ENCODE measurements around the gene DROSHA. TPM values are rescaled to one million over a fixed set of nuclear protein-coding genes. Genes with fewer than 3 reads are reported as not detected.

DROSHA gene
- total and polyA plus RNA-seq, 2 experiments from 2014 or later: 27.7 to 42.1 TPM

GRCh38 chr5:31485376-31486207, 46.3 kb downstream of the DROSHA start:
- peaks cover 18% of the 10 kb centered on the region for H3K36me3 ChIP-seq
- H3K27me3 ChIP-seq: no peaks in the 10 kb centered on the region

DNA sequence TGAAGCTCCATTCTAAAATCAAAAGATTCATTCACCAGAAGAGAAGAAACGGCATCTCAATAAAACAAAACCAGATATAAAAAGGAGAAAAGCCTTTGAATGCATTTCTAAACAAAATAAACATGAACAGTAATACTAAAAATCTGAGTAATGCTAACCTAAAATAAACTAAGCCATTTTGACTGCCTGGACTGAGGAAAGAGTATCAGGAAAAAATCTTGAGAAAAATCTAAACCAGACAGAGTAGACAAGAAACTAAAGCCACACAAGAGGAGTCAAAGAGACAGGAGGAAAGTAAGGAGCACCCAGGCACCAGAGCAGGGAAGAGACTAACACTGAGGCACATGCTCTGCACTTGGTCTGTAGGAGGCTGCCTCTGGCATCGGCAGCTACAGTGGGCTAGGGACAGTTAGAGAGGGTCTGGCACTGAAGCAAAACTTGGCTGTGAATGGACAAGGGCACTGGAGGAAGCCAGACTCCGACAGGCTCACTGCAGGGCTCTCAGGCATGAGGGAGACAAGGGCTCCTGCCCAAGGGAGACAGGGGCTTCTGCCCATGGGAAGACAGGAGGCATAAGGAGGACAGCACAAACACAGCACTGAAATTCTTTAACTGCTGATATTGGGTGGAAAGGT, 50.2 kb downstream of the DROSHA start:
- Histone ChIP-seq H3K4me3 (no peak overlapping the region), H3K9me3 (ENCODE audit: low read depth) (no peaks in the 10 kb centered on the region), H3K4me1 (ENCODE audit: low read depth) (no peaks in the 10 kb centered on the region), H3K27me3 (no peaks in the 10 kb centered on the region), H3K27ac (no peak overlapping the region), H3K36me3 (peaks cover 14% of the 10 kb centered on the region)
- TF ChIP-seq CTCF (IDR thresholded peaks at IDR 0.05; ENCODE audit: low read depth, low read length): no peak
- no peak for DNase-seq (ENCODE audit: low read depth in 1 of 2, low spot score in 1 of 2)

More at GRCh38 chr5:31485376-31486207, 46.3 kb downstream of the DROSHA start:
- Histone ChIP-seq H3K27ac (no peak overlapping the region), H3K9me3 (ENCODE audit: low read depth) (no peaks in the 10 kb centered on the region), H3K4me3 (no peak overlapping the region), H3K4me1 (ENCODE audit: low read depth) (no peaks in the 10 kb centered on the region)
- DNase-seq (ENCODE audit: low read depth in 1 of 2, low spot score in 1 of 2): no peak
- no peak for TF ChIP-seq CTCF (IDR thresholded peaks at IDR 0.05; ENCODE audit: low read depth, low read length)

DNA sequence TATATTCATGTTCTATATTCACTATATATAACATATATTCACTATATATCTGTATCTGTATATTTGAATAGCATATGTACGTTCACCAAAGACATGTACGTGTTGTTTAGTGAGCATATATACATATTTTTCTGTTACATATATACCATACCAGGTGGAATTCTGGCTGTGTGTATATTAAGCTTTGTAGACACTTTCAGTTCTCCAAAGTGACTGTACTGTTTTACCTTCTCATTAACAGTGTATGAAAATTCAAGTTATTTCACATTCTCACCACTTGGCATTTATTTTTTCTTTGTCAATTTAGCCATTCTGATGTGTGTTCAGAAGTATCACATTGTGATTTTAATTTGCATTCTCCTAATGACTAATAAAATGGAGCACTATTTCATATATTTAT, 52.2 kb downstream of the DROSHA start:
- Histone ChIP-seq H3K4me3 (no peak overlapping the region), H3K27ac (no peak overlapping the region), H3K9me3 (ENCODE audit: low read depth) (no peaks in the 10 kb centered on the region), H3K36me3 (peaks cover 9% of the 10 kb centered on the region), H3K27me3 (no peaks in the 10 kb centered on the region), H3K4me1 (ENCODE audit: low read depth) (no peaks in the 10 kb centered on the region)
- no peak for DNase-seq (ENCODE audit: low read depth in 1 of 2, low spot score in 1 of 2)
- no peak for TF ChIP-seq CTCF (IDR thresholded peaks at IDR 0.05; ENCODE audit: low read depth, low read length)

DNA sequence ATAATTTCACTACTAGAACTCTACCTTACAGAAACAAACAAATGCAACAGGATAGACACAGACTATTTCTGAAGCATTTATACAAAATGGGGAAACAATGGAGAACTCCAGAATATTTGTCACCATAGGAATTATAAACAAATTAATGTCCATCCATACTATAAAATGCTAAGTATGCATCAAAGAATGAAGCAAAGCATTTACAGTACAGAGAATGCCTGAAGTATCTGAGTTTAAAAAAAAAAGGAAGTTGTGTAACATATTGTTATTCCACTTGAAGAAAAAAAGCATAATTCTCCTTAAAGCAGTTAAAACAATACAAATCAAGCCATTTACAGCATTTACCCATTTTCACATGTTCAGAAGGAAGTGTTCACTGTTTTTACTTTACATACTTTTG, 53.0 kb downstream of the DROSHA start:
- no peaks in the 10 kb centered on the region for H3K9me3 ChIP-seq (ENCODE audit: low read depth)
- no peaks in the 10 kb centered on the region for H3K27me3 ChIP-seq
- DNase-seq (ENCODE audit: low read depth in 1 of 2, low spot score in 1 of 2): peak in 1 of 2 donors; percentile 19
- no peaks in the 10 kb centered on the region for H3K4me1 ChIP-seq (ENCODE audit: low read depth)
- no peak overlapping the region for H3K27ac ChIP-seq
- TF ChIP-seq CTCF (IDR thresholded peaks at IDR 0.05; ENCODE audit: low read depth, low read length): no peak
- H3K4me3 ChIP-seq: no peak overlapping the region
- H3K36me3 ChIP-seq: peaks cover 6% of the 10 kb centered on the region

GRCh38 chr5:31477971-31478370, 53.9 kb downstream of the DROSHA start:
- DNase-seq (ENCODE audit: low read depth in 1 of 2, low spot score in 1 of 2): no peak
- Histone ChIP-seq H3K4me1 (ENCODE audit: low read depth) (no peaks in the 10 kb centered on the region), H3K4me3 (no peak overlapping the region), H3K9me3 (ENCODE audit: low read depth) (no peaks in the 10 kb centered on the region), H3K27ac (no peak overlapping the region), H3K27me3 (no peaks in the 10 kb centered on the region), H3K36me3 (peaks cover 2% of the 10 kb centered on the region)
- TF ChIP-seq CTCF (IDR thresholded peaks at IDR 0.05; ENCODE audit: low read depth, low read length): no peak
